HG03103 (cell line): Measurements from ENCODE around the gene POU2AF2.
"Not testable (repeated sequence)": the region's sequence is repeated elsewhere in the genome, so short reads cannot be mapped to it uniquely, and the experiment has no call there.

ENCODE experiments used
- ATAC-seq: cut with Tn5 transposase; IDR thresholded peaks from one replicate; pipeline ENCODE4 v1.9.1; 2021; ENCODE audit warnings: low read depth; ENCODE audit not compliant: unreplicated experiment

POU2AF2 gene

GRCh38 chr11:111245425-111245824 lies at the start of gene POU2AF2:
Gene POU2AF2, plus strand, starts transcription at chr11:111245725. Its CDS starts 129 bp downstream, at chr11:111245854.
- no peak for ATAC-seq

GRCh38 chr11:111200010-111200534 lies 45.5 kb upstream of the POU2AF2 start:
- no peak for ATAC-seq

GRCh38 chr11:111204211-111204610 lies 41.3 kb upstream of the POU2AF2 start:
- no peak for ATAC-seq

GRCh38 chr11:111205632-111206385 lies 39.7 kb upstream of the POU2AF2 start:
- no peak for ATAC-seq

GRCh38 chr11:111206472-111206871 lies 39.1 kb upstream of the POU2AF2 start:
- no peak for ATAC-seq

GRCh38 chr11:111207213-111207612 lies 38.3 kb upstream of the POU2AF2 start:
- no peak for ATAC-seq

GRCh38 chr11:111209543-111210355 lies 35.8 kb upstream of the POU2AF2 start:
- ATAC-seq: no peak

- no peak for ATAC-seq
Measured at GRCh38 chr11:111213256-111213655, 32.3 kb upstream of the POU2AF2 start.

- ATAC-seq: no peak
Measured at GRCh38 chr11:111220721-111221120, 24.8 kb upstream of the POU2AF2 start.

- ATAC-seq: no peak
Measured at GRCh38 chr11:111221208-111221607, 24.3 kb upstream of the POU2AF2 start.

GRCh38 chr11:111221936-111222335 lies 23.6 kb upstream of the POU2AF2 start:
- ATAC-seq: not testable (repeated sequence)

GRCh38 chr11:111222821-111223455 lies 22.6 kb upstream of the POU2AF2 start:
- ATAC-seq: not testable (repeated sequence)

GRCh38 chr11:111225881-111226280 lies 19.6 kb upstream of the POU2AF2 start:
- no peak for ATAC-seq

GRCh38 chr11:111229604-111230003 lies 15.9 kb upstream of the POU2AF2 start:
- ATAC-seq: no peak

- ATAC-seq: peak; percentile 23
Measured at GRCh38 chr11:111230122-111230465, 15.4 kb upstream of the POU2AF2 start.

- ATAC-seq: no peak
Measured at GRCh38 chr11:111231836-111232235, 13.7 kb upstream of the POU2AF2 start.

- ATAC-seq: no peak
Measured at GRCh38 chr11:111236383-111236782, 9.1 kb upstream of the POU2AF2 start.

GRCh38 chr11:111237926-111238325 lies 7.6 kb upstream of the POU2AF2 start:
- ATAC-seq: no peak

- ATAC-seq: no peak
Measured at GRCh38 chr11:111246956-111247355, 1.4 kb downstream of the POU2AF2 start.

- ATAC-seq: no peak
Measured at GRCh38 chr11:111250936-111251335, 5.4 kb downstream of the POU2AF2 start.

GRCh38 chr11:111253131-111253530 lies 7.6 kb downstream of the POU2AF2 start:
- ATAC-seq: no peak
